Testis (tissue), 2 donors: ENCODE data around the gene FOXRED2.

Source experiments
- POLR2A ChIP-seq: fragments of 450-650 bp; IDR thresholded peaks from one replicate; pipeline ENCODE4 v1.6.1; 2017; ENCODE audit warnings: antibody characterized with exemption, mild to moderate bottlenecking, moderate library complexity
- TF ChIP-seq, protein P1 (sequence below), 3 experiments: fragments of 450-650 bp in 2 of 3; fragments of 200-600 bp in 1 of 3; sonication (generic) in 1 of 3; IDR thresholded peaks; one replicate each; pipeline ENCODE4 v1.5.1; 2016 to 2019; ENCODE audit warnings: antibody characterized with exemption in 3 of 3, mild to moderate bottlenecking in 2 of 3, moderate library complexity in 1 of 3

DNA sequence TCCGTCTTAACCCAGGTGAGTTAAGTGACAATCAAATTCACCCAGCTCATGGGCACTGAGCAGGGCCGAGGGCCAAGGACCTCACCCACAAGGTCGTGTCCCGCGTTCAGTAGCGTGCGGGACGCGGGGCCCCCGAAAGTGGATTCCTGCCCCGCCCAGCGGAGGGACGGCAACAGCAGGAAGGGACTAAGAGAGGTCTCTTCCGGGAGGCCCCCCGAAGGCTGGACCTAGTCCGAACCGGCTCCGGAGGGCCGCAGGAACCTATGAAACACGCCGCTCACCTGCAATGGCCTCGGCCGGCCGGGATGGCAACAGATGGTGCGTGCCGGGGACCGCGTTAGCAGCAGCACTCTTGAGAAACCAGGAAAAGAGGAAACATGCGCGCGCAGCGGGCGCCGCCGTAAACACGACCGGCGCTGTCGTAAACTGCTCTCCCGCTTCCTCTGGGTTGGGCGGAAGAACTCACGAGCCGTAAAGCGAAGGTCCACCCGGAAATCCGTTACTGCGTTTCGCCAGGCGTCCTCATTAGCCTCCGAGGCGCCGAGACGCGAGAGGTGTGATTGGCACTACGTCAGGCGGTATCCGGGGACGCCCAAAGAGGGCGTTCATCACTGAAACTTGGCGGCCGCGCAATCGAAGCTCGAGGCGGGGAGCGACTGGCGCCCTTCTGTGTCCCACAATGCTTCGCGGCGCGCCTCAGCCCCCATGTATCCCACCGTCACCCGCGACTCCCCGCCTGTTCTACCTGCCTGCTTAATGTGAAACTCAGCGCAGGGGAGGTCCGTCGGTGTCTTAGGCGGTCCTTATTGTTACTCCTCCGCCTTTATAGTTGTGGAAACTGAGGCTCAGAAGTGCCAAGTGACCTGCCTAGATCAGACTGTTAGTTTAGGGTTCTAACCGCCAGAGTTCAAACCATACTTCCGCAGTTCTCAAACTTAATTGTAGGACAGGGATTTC lies 22.2 kb upstream of the FOXRED2 start, which contains the start of gene EIF3D:
- TF ChIP-seq, protein P1, sequence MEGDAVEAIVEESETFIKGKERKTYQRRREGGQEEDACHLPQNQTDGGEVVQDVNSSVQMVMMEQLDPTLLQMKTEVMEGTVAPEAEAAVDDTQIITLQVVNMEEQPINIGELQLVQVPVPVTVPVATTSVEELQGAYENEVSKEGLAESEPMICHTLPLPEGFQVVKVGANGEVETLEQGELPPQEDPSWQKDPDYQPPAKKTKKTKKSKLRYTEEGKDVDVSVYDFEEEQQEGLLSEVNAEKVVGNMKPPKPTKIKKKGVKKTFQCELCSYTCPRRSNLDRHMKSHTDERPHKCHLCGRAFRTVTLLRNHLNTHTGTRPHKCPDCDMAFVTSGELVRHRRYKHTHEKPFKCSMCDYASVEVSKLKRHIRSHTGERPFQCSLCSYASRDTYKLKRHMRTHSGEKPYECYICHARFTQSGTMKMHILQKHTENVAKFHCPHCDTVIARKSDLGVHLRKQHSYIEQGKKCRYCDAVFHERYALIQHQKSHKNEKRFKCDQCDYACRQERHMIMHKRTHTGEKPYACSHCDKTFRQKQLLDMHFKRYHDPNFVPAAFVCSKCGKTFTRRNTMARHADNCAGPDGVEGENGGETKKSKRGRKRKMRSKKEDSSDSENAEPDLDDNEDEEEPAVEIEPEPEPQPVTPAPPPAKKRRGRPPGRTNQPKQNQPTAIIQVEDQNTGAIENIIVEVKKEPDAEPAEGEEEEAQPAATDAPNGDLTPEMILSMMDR (IDR thresholded peaks at IDR 0.05): peak in 1 of 3 experiments; percentile 22
- no peak for TF ChIP-seq POLR2A
